Activated T-cell treated with anti-CD3 and anti-CD28 coated beads, Interleukin-2, amount 50 U/mL, for 72 hours (primary cell): ENCODE data around the gene ADIPOR1. TPM values are rescaled to one million over a fixed set of nuclear protein-coding genes. Genes with fewer than 3 reads are reported as not detected.
A peak's percentile ranks its signal among the peaks of the same experiment; 100 is the strongest.
"Not testable (repeated sequence)": the region's sequence is repeated elsewhere in the genome, so short reads cannot be mapped to it uniquely, and the experiment has no call there.

ENCODE experiments used
- ATAC-seq, 2 donors: fragments of 150-1000 bp; cut with Tn5 transposase; replicated peaks in 1 of 2; 2 replicates each; pipeline ENCODE4 v1.10.0; 2021; ENCODE audit warnings: moderate library complexity in 2 of 2, mild to moderate bottlenecking in 1 of 2
- DNase-seq, 2 donors: peaks; one replicate each; pipeline ENCODE4 v3.0.0; 2021 to 2022; ENCODE audit warnings: mixed read lengths in 1 of 2
- H3K27ac Mint-ChIP-seq: one replicate; pipeline ENCODE4 v1.8.0; 2022; ENCODE audit warnings: mild to moderate bottlenecking, moderate library complexity, mixed read lengths
- H3K27me3 Mint-ChIP-seq: one replicate; pipeline ENCODE4 v1.8.0; 2022; ENCODE audit warnings: low read depth, mixed read lengths
- H3K36me3 Mint-ChIP-seq, 2 donors: one replicate each; pipeline ENCODE4 v1.8.0; 2022; ENCODE audit warnings: mixed read lengths in 2 of 2, mild to moderate bottlenecking in 1 of 2; ENCODE audit not compliant: insufficient read depth in 2 of 2
- H3K4me1 Mint-ChIP-seq: one replicate; pipeline ENCODE4 v1.8.0; 2022; ENCODE audit warnings: low read depth, mixed read lengths
- H3K4me3 Mint-ChIP-seq, 2 donors: one replicate each; pipeline ENCODE4 v1.8.0; 2022; ENCODE audit warnings: mild to moderate bottlenecking in 2 of 2, mixed read lengths in 2 of 2, moderate library complexity in 2 of 2
- H3K9me3 Mint-ChIP-seq, 2 donors: one replicate each; pipeline ENCODE4 v1.8.0; 2022; ENCODE audit warnings: mixed read lengths in 2 of 2
- total RNA-seq, 2 donors: library from RNA; stranded (reverse); gene quantifications; one replicate each; pipeline ENCODE4 v1.2.3, GENCODE V29; 2022

The ADIPOR1 gene
- total RNA-seq, 2 donors from 2014 or later: 72.0 to 75.3 TPM

- peak overlapping the region; percentile 78 for H3K27ac Mint-ChIP-seq
- H3K4me1 Mint-ChIP-seq: peaks cover 17% of the 10 kb centered on the region
- H3K36me3 Mint-ChIP-seq: peaks cover 12 to 25% of the 10 kb centered on the region in 2 donors
- no peak for DNase-seq
- ATAC-seq: no peak
- H3K4me3 Mint-ChIP-seq: no peak overlapping the region
- H3K27me3 Mint-ChIP-seq: no peaks in the 10 kb centered on the region
- no peaks in the 10 kb centered on the region for H3K9me3 Mint-ChIP-seq
These were observed 48.6 kb downstream of the ADIPOR1 start for GRCh38 chr1:202909494-202909893.

GRCh38 chr1:202908998-202909397 lies 49.1 kb downstream of the ADIPOR1 start:
- Mint-ChIP-seq H3K27me3 (no peaks in the 10 kb centered on the region), H3K9me3 (no peaks in the 10 kb centered on the region), H3K27ac (no peak overlapping the region), H3K36me3 (peaks cover 10 to 23% of the 10 kb centered on the region in 2 donors), H3K4me1 (peaks cover 17% of the 10 kb centered on the region), H3K4me3 (no peak overlapping the region)
- ATAC-seq (no peak), DNase-seq (no peak)

GRCh38 chr1:202905331-202905730 lies 52.8 kb downstream of the ADIPOR1 start:
- Mint-ChIP-seq H3K27ac (no peak overlapping the region), H3K9me3 (no peaks in the 10 kb centered on the region), H3K4me1 (no peaks in the 10 kb centered on the region), H3K36me3 (peaks cover 2 to 8% of the 10 kb centered on the region in 2 donors), H3K4me3 (no peak overlapping the region), H3K27me3 (no peaks in the 10 kb centered on the region)
- ATAC-seq (no peak), DNase-seq (no peak)

GRCh38 chr1:202903808-202904207 lies 54.3 kb downstream of the ADIPOR1 start:
- not testable (repeated sequence) for H3K9me3 Mint-ChIP-seq, H3K4me3 Mint-ChIP-seq, H3K4me1 Mint-ChIP-seq, ATAC-seq, H3K27me3 Mint-ChIP-seq, H3K36me3 Mint-ChIP-seq, H3K27ac Mint-ChIP-seq, DNase-seq

GRCh38 chr1:202901555-202901954 lies 56.6 kb downstream of the ADIPOR1 start:
- Mint-ChIP-seq H3K4me3 (no peak overlapping the region), H3K36me3 (peaks cover 1 to 6% of the 10 kb centered on the region in 2 donors), H3K9me3 (no peaks in the 10 kb centered on the region), H3K4me1 (no peaks in the 10 kb centered on the region), H3K27me3 (no peaks in the 10 kb centered on the region), H3K27ac (no peak overlapping the region)
- ATAC-seq (no peak), DNase-seq (no peak)

- ATAC-seq: no peak
- peaks cover 4 to 18% of the 10 kb centered on the region in 2 donors for H3K36me3 Mint-ChIP-seq
- H3K27ac Mint-ChIP-seq: no peak overlapping the region
- no peaks in the 10 kb centered on the region for H3K9me3 Mint-ChIP-seq
- H3K27me3 Mint-ChIP-seq: no peaks in the 10 kb centered on the region
- H3K4me3 Mint-ChIP-seq: no peak overlapping the region
- H3K4me1 Mint-ChIP-seq: peaks cover 19% of the 10 kb centered on the region
- no peak for DNase-seq
These were observed 65.6 kb downstream of the ADIPOR1 start for GRCh38 chr1:202892501-202892900.

Other genes with a start within 250 kb of the ADIPOR1 start
- under 1 TPM in 1 of 2 donors, not detected in 1; 0.02 TPM for gene SYT2, start 247.9 kb downstream of the ADIPOR1 start, total RNA-seq
- 10 to 100 TPM; 47.0 to 53.6 TPM for gene KDM5B, start 149.9 kb downstream of the ADIPOR1 start, total RNA-seq
- 1 to 10 TPM; 1.0 to 1.8 TPM for gene PCAT6, start 147.4 kb downstream of the ADIPOR1 start, total RNA-seq
- gene RABIF, start 69.2 kb downstream of the ADIPOR1 start, total RNA-seq: 10 to 100 TPM in 1 of 2 donors, 1 to 10 TPM in 1; 8.4 to 10.8 TPM
- gene KLHL12, start 31.1 kb downstream of the ADIPOR1 start, total RNA-seq: 10 to 100 TPM; 43.8 to 52.5 TPM
- gene CYB5R1, start 8.9 kb upstream of the ADIPOR1 start, total RNA-seq: 10 to 100 TPM; 24.9 to 30.1 TPM
- gene TMEM183A, start 49.1 kb upstream of the ADIPOR1 start, total RNA-seq: 10 to 100 TPM; 63.8 to 80.7 TPM
- 10 to 100 TPM in 1 of 2 donors, 1 to 10 TPM in 1; 5.4 to 18.8 TPM for gene PPFIA4, start 68.2 kb upstream of the ADIPOR1 start, total RNA-seq
- not detected for gene MYOG, start 127.7 kb upstream of the ADIPOR1 start, total RNA-seq
- not detected for gene ADORA1, start 169.4 kb upstream of the ADIPOR1 start, total RNA-seq
- gene MYBPH, start 217.5 kb upstream of the ADIPOR1 start, total RNA-seq: not detected
- not detected for gene CHI3L1, start 228.4 kb upstream of the ADIPOR1 start, total RNA-seq